Iris pigment epithelial cell (primary cell): ENCODE data around the gene AFG3L2.
A peak's percentile ranks its signal among the peaks of the same experiment; 100 is the strongest.

ENCODE experiments used
- DNase-seq: peaks from one replicate; pipeline ENCODE4 v3.0.0-alpha.2; 2011; ENCODE audit warnings: low read depth

The AFG3L2 gene

GRCh38 chr18:12361770-12362378 lies 15.2 kb downstream of the AFG3L2 start:
- peak; percentile 55 for DNase-seq

- DNase-seq, result peak; percentile 64
Measured at GRCh38 chr18:12359515-12359927, 17.5 kb downstream of the AFG3L2 start.

GRCh38 chr18:12352188-12352587 lies 24.8 kb downstream of the AFG3L2 start:
- DNase-seq, result no peak

- DNase-seq, result no peak
Measured at GRCh38 chr18:12347895-12348294, 29.1 kb downstream of the AFG3L2 start.

GRCh38 chr18:12346240-12346565 lies 30.8 kb downstream of the AFG3L2 start:
- no peak for DNase-seq

- no peak for DNase-seq
Measured at GRCh38 chr18:12345491-12346239, 31.4 kb downstream of the AFG3L2 start.

- DNase-seq, result no peak
Measured at GRCh38 chr18:12342661-12343060, 34.4 kb downstream of the AFG3L2 start.

- DNase-seq, result no peak
Measured at GRCh38 chr18:12340945-12341660, 35.9 kb downstream of the AFG3L2 start.

GRCh38 chr18:12338382-12338781 lies 38.6 kb downstream of the AFG3L2 start:
- no peak for DNase-seq

GRCh38 chr18:12336887-12337286 lies 40.1 kb downstream of the AFG3L2 start:
- DNase-seq, result peak; percentile 86

- DNase-seq, result no peak
Measured at GRCh38 chr18:12336171-12336613, 40.8 kb downstream of the AFG3L2 start.

- DNase-seq, result no peak
Measured at GRCh38 chr18:12335503-12335902, 41.5 kb downstream of the AFG3L2 start.

GRCh38 chr18:12334863-12335262 lies 42.2 kb downstream of the AFG3L2 start:
- no peak for DNase-seq

GRCh38 chr18:12334366-12334808 lies 42.6 kb downstream of the AFG3L2 start:
- DNase-seq, result no peak

GRCh38 chr18:12333506-12334290 lies 43.3 kb downstream of the AFG3L2 start:
- DNase-seq, result no peak

- DNase-seq, result no peak
Measured at GRCh38 chr18:12330766-12331165, 46.3 kb downstream of the AFG3L2 start.

- DNase-seq, result no peak
Measured at GRCh38 chr18:12329125-12329698, 47.8 kb downstream of the AFG3L2 start.

GRCh38 chr18:12328179-12328823 lies 48.7 kb downstream of the AFG3L2 start:
- DNase-seq, result no peak

- peak; percentile 77 for DNase-seq
Measured at GRCh38 chr18:12327510-12328178, 49.4 kb downstream of the AFG3L2 start.

GRCh38 chr18:12326711-12327460 lies 50.1 kb downstream of the AFG3L2 start:
- DNase-seq, result no peak
